ENCODE measurements around the gene TXNDC12. TPM values are rescaled to one million over a fixed set of nuclear protein-coding genes. Genes with fewer than 3 reads are reported as not detected.

The TXNDC12 gene
- total and polyA plus RNA-seq, 3 donors from 2014 or later, result 33.3 to 39.2 (median 38.4) TPM

DNA sequence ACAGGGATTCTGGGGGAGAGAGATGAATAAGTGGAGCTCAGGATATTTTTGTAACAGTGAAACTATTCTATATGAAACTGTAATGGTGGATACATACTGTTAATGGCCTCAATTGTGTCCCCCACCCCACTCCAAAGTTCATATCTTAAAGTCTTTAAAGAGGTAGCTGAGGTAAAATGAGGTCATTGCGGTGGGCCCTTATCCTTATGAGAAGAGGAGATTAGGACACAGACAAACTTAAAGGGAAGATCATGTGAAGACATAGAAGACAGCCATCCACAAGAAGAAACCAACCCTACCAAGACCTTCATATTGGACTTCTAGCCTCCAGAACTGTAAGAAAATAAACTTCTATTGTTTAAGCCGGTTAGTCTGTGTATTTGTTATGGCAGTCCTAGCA is 9.8 kb downstream of the TXNDC12 start:
- no peak for DNase-seq
- Histone ChIP-seq H3K9me3 (no peaks in the 10 kb centered on the region), H3K4me3 (no peak overlapping the region), H3K4me1 (no peaks in the 10 kb centered on the region), H3K27ac (no peak overlapping the region), H3K27me3 (no peaks in the 10 kb centered on the region), H3K36me3 (ENCODE audit: low read depth, missing control alignments) (no peaks in the 10 kb centered on the region)
- 81 to 84% methylated on average over 2 of the region's 2 CpGs for WGBS, 2 donors
- no peak for TF ChIP-seq POLR2A (IDR thresholded peaks at IDR 0.05)
- no peak for TF ChIP-seq CTCF (IDR thresholded peaks at IDR 0.05)
- intact Hi-C loops (cut with DNase I; ENCODE audit: low total_unique reads), result no loop called here

DNA sequence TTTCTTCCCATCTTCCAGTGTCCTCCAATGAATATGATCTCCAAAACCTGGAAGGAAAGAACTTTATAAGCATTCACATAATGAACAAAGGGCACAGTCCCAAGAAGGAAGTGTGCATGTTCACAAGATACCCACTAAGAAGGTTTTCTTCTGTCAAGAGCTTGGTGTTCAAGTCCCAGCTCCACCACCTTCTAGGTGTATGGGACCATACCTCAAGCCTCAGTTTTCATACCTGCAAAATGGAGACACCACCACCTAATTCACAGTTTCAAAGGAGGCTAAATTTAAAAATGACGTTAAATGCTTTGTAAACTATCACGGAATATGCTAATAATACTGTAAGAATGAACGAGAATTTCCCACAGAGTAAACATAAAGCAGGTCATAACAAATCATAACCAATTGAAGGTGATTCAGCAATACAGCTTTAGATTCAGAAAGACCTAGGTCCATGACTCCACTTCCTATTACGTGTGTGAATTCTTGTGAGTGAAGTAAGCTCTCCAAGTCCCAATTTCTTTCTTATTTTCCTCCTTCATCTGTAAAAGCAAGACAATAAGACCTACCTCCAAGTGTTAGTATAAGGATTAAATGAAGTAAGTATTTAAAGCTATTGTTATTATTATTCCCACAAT is 13.3 kb downstream of the TXNDC12 start:
- Histone ChIP-seq H3K4me3 (no peak overlapping the region), H3K36me3 (ENCODE audit: low read depth, missing control alignments) (no peaks in the 10 kb centered on the region), H3K4me1 (no peaks in the 10 kb centered on the region), H3K27me3 (no peaks in the 10 kb centered on the region), H3K9me3 (no peaks in the 10 kb centered on the region), H3K27ac (no peak overlapping the region)
- TF ChIP-seq CTCF (IDR thresholded peaks at IDR 0.05), result no peak
- no peak for TF ChIP-seq POLR2A (IDR thresholded peaks at IDR 0.05)
- WGBS, 2 donors, result 91 to 94% methylated on average over 4 of the region's 4 CpGs
- DNase-seq, result no peak
- intact Hi-C loops (cut with DNase I; ENCODE audit: low total_unique reads), result no loop called here

- DNase-seq, result no peak
- Histone ChIP-seq H3K4me3 (no peak overlapping the region), H3K36me3 (ENCODE audit: low read depth, missing control alignments) (no peaks in the 10 kb centered on the region), H3K27me3 (no peaks in the 10 kb centered on the region), H3K4me1 (peaks cover 4% of the 10 kb centered on the region), H3K9me3 (no peaks in the 10 kb centered on the region), H3K27ac (no peak overlapping the region)
- intact Hi-C loops (cut with DNase I; ENCODE audit: low total_unique reads), result no loop called here
- TF ChIP-seq POLR2A (IDR thresholded peaks at IDR 0.05), result no peak
- no peak for TF ChIP-seq CTCF (IDR thresholded peaks at IDR 0.05)
- 96 to 100% methylated on average over 1 of the region's 1 CpG for WGBS, 2 donors
Measured at GRCh38 chr1:52037909-52038308, 17.1 kb downstream of the TXNDC12 start.

DNA sequence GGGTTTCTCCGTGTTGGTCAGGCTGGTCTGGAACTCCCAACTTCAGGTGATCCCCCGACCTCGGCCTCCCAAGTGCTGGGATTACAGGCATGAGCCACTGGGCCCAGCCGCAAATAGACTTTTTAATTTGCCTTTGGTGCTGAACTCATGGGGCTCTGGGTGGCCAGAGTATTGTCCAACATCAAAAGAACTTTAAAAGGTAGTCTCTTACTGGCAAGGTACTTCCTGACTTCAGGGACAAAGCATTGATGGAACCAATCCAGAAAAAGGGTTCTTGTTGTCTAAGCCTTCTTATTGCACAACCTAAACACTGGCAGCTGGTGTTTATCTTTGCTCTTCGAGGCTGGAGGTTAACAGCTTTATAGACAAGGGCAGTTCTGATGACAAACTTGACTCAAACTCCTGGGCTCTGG is 17.6 kb downstream of the TXNDC12 start:
- no peak for TF ChIP-seq CTCF (IDR thresholded peaks at IDR 0.05)
- H3K9me3 ChIP-seq, result no peaks in the 10 kb centered on the region
- no peak overlapping the region for H3K27ac ChIP-seq
- DNase-seq, result no peak
- H3K4me1 ChIP-seq, result peaks cover 4% of the 10 kb centered on the region
- H3K4me3 ChIP-seq, result no peak overlapping the region
- WGBS, 2 donors, result 65 to 88% methylated on average over 3 to 5 of the region's 5 CpGs
- intact Hi-C loops (cut with DNase I; ENCODE audit: low total_unique reads), result no loop called here
- no peaks in the 10 kb centered on the region for H3K27me3 ChIP-seq
- no peaks in the 10 kb centered on the region for H3K36me3 ChIP-seq (ENCODE audit: low read depth, missing control alignments)

- intact Hi-C loops (cut with DNase I; ENCODE audit: low total_unique reads), result no loop called here
- Histone ChIP-seq H3K27me3 (no peaks in the 10 kb centered on the region), H3K4me3 (peak overlapping the region; percentile 89 to 91), H3K36me3 (ENCODE audit: low read depth, missing control alignments) (no peaks in the 10 kb centered on the region), H3K4me1 (peaks cover 19% of the 10 kb centered on the region), H3K27ac (peak overlapping the region; percentile 75 to 85), H3K9me3 (no peaks in the 10 kb centered on the region)
- WGBS, 2 donors, result 69 to 71% methylated on average over 2 of the region's 2 CpGs
- TF ChIP-seq POLR2A (IDR thresholded peaks at IDR 0.05) (no peak), CTCF (IDR thresholded peaks at IDR 0.05) (no peak)
- no peak for DNase-seq
Measured at GRCh38 chr1:52034050-52034384, 21.0 kb downstream of the TXNDC12 start.
